Middle frontal gyrus (tissue), 1 donor: ENCODE results near the gene MARCO.
"Not testable (repeated sequence)": the region's sequence is repeated elsewhere in the genome, so short reads cannot be mapped to it uniquely, and the experiment has no call there.

Experiments
- DNase-seq: peaks from one replicate; pipeline ENCODE4 v3.0.0-alpha.2; 2015; ENCODE audit warnings: low spot score; ENCODE audit errors: extremely low spot score

Gene MARCO

DNA sequence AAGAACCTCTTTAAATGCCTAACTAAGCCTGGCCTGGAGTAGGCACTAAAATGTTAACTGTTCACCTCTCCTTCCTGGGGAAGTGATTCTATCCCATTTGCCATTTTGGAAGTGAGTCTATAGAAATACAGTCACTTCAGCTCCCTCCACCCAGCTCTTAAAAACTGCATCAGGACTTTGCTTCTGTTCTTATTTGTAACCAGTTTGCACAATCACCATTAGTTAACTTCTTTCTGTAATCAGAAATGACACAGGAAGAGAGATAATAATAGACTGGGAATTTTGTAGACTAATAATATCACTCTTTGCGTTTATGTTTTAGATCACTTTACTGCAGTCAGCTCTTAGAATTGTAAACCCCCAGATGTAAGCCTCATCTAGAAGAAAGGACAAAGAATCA, 16.0 kb upstream of the MARCO start:
- DNase-seq, result no peak

DNA sequence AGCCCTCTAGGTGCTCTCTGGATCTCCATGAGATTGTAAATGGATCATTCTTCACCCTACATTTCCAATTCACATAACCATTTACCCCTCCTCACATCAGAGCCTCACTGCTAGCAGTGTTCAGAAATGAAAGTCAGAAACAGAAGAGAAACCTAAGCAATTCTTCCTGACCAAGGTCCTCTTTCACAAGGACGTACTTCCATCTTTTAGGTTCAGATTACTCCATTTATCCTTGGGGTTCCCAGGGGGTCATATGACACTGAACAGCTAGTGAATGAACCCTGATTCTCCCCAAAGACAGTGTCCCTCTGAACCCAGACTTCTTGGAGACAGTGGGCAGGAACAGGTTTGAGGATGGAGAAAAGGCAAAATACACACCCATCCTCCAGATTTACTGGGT, 12.9 kb upstream of the MARCO start:
- DNase-seq, result no peak

GRCh38 chr2:118932949-118933348, 9.0 kb upstream of the MARCO start:
- DNase-seq, result no peak

DNA sequence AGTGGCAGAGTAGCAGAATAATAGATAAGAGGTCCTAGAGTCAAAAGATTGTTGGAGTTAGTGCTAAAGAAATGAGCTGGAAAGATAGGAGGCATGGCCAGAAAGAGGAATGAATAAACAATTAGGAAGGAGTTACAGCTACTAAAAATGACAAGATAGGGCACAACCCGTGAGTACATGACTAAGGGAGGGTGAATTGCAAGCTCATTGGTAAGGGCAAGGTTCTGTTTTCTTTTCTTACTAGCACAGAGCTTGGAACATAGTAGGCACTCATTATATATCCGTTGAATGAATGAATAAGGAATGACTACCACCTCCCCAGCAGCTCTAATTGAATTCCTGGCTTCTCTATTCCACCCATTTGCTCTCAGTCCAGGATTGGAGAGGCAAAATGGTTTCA, 5.7 kb upstream of the MARCO start:
- DNase-seq, result no peak

GRCh38 chr2:118936936-118937335, 5.1 kb upstream of the MARCO start:
- no peak for DNase-seq

GRCh38 chr2:118937817-118938216, 4.2 kb upstream of the MARCO start:
- DNase-seq, result no peak

GRCh38 chr2:118939994-118940393, 2.0 kb upstream of the MARCO start:
- no peak for DNase-seq

DNA sequence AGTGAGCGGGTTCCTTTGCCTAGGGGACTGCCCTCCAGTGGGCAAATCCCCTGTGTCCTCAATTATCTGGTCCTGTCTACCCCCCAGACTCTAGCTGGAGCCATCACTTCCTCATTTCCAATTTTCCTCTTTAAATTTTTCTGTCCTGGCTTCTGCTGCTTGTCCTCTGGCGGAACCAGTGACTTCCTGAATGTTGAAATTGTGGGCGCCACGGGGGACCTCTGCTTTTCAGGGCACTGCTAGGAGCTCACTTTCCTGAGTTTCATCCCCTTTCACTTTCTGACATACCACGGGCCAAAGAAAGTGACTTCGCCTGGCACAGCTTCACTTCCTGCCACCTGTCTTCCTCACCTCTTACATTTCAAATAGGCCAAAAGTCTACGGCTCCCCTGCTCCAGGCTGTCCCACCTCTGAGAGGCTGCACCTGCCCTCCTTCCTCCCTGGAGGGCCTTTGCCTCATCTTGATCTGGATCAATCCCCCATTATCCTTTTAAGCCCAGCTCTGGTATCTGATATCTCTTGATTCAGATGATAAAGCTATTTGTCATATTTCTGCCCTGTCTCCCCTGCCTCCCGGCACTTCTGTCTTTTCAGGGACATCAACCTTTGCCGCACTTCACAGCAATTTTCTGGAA, 1.4 kb upstream of the MARCO start:
- DNase-seq, result no peak

DNA sequence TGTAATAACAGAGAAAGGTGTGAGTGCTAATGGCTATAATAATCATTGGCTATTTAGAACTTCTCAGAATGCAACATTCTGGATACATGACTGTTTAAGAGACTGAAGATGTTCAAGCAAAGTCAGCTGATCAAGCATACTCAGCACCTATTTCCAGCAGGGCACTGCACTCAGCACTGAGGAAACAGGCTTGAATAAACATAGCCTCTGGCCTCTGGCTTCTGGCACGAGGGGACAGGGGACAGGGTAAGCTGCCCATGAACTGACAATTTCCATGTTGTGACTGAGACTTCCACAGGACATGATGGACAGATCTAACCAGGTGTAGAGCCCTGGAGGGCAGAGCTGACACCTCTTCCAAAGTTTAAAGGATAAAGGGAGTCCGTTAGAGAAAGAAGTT, 1.3 kb downstream of the MARCO start:
- DNase-seq, result no peak

- no peak for DNase-seq
These were observed 3.9 kb downstream of the MARCO start for GRCh38 chr2:118945881-118946280.

GRCh38 chr2:118948266-118948665, 6.3 kb downstream of the MARCO start:
- not testable (repeated sequence) for DNase-seq

DNA sequence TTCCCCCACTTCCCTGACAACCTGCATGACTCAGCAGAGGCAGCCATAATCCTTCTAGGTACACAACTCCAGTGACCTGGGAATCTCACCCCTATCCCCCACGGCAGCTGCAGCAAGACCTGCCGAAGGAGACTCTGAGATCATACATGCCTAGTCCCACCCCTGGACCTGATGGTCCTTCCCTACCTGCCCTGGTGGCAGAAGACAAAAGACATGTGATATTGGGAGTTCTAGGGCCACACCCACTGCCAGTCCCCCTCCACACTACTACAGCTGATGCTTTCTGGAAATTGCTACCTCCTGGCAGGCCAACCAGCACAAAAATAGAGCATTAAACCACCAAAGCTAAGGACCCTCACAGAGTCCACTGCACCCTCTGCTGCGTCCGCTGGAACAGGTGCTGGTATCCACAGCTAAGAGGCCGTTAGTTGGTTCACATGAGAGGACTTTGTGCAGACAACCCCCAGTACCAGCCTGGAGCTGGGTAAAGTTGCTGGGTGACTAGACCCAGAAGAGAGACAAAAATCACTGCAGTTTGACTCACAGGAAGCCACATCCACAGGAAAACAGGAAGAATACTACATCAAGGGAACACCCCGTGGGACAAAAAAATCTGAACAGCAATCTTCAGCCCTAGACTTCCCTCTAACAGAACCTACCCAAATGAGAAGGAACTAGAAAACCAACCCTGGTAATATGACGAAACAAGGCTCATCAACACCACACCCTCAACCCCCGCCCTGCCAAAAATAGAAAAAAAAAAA, 12.5 kb downstream of the MARCO start:
- no peak for DNase-seq

DNA sequence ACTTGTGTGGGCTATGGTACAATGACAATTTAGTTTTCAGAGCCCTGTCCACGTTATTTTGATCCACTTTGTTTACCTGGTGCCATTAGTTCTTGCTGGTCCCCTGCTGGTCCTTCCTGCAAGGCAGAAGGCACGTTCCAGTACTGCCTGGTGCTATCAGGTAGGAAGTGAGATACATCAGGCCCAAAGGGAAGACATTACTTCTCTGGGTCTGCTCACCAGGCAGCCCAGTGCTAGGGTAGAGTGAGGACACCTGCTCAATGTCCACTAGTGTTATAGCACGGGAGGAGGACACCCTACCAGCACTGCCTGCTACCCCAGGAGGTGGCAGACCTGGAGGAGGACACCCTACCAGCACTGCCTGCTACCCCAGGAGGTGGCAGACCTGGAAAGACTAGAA, 23.7 kb downstream of the MARCO start:
- DNase-seq, result no peak

GRCh38 chr2:118967124-118967880, 25.3 kb downstream of the MARCO start:
- DNase-seq, result no peak

GRCh38 chr2:118968042-118968441, 26.0 kb downstream of the MARCO start:
- no peak for DNase-seq

GRCh38 chr2:118968961-118969733, 27.2 kb downstream of the MARCO start:
- no peak for DNase-seq

DNA sequence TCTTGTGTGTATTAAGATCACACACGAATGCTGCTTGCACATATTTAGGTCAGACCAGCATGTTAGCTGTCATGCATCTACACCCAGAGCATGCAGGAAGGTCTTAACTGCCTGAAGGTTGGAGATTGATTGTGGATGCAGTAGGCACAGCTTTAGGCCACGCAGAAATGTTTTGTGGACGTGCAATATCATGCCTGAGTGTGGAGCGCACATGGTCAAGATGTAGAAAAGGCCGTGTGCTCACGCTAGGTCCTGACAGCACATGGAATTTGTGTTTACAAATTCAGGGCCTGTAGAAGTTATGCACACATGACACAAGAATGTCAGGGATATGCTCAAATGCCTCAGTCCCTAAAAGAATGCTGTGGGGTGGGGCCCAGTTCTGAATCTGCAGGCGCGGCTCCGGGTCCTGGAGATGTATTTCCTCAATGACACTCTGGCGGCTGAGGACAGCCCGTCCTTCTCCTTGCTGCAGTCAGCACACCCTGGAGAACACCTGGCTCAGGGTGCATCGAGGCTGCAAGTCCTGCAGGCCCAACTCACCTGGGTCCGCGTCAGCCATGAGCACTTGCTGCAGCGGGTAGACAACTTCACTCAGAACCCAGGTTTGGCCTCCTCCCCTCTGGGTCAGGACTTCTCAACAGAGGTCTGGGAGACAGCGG, 27.9 kb downstream of the MARCO start:
- no peak for DNase-seq

DNA sequence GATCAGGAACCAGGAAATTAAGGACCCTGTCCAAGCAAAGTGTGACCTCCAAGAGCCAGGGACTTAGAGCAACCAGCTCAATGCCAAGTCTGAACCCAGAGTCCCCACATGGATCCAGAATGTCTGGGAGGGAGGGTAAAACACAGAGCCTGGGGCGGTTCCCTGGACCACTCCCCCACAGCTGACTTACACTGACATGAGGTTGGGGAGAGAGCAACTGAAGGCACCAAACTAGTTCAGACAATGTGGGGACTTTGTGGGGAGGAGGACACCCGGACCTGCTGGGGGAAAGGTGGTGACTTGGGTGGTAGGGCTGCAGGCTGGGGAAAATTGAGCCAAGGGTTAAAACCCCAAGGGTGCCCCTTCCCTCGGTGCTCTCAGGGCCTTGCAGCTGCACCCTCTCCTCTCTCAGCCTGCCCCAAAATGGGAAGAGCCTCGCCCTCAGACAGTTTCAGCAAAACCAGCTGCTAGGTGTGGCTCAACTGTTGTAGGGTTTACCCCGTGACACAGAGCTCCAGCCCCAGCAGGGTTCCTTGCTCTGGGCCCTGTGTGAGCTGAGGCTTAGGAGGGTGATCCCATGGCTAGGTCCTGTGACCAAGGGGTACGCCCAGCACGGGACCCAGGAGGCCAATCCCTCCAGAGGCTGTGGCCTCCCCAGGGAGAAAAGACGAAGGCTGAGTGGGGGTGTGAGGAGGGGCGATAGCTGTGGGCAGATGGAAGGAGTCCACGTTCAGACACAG, 28.6 kb downstream of the MARCO start:
- DNase-seq, result no peak

DNA sequence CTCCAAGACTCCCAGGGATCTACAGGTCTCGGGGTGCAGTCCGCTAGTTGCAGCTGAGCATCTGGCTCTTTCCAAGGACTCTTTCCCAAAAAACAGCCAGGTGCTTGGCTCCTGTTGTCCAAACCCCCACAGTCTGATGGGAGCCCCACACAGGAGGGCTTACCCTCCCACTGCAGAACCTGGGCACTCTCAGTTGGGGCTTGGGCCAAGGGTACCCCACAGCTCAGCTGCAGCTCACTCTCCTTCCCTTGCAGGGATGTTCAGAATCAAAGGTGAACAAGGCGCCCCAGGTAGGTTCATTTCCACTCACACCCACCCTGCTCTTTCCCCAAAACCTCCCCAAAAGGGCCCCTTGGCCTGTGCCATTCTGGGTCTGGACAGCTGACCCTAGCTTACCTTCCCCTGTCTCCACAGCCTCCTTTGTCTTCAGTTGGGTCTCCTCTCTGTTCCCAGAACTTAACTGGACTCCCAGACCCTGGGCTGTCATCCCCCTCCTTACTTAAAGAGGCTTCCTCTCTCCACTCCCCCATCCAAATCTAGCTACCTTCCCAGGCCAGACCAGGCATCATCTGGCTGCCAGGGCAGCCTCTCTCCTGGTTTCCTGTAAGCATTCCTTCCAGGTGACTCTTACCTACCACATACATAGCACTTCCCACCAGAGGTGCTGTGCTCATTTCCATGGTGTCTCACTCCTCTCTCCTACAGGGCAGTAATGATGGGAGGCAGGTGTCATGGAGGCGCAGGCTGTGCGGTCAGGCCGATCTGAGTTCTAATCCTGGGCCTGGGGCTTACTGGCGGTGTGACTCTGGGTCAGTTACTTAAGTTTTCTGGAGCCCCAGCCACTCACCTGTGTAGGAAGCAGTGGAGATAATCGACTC, 29.5 kb downstream of the MARCO start:
- no peak for DNase-seq
